SK-N-SH (cell line): Measurements from ENCODE around the gene OPA1. TPM values are rescaled to one million over a fixed set of nuclear protein-coding genes. Genes with fewer than 3 reads are reported as not detected.
A peak's percentile ranks its signal among the peaks of the same experiment; 100 is the strongest.

Source experiments
- CTCF ChIA-PET: fragments of 300-600, 350-600 bp; formaldehyde crosslinking; extraction: SDS; loops from one replicate; lab custom pipeline; 2021; lab: Yijun Ruan, JAX
- POLR2A ChIA-PET: fragments of 350-600 bp; sonication (Branson Sonifier 250); formaldehyde crosslinking; extraction: SDS; loops from one replicate; lab custom pipeline; 2020; ENCODE audit warnings: antibody characterized with exemption, inconsistent platforms; lab: Yijun Ruan, JAX
- DNase-seq: peaks from one replicate; pipeline ENCODE4 v3.0.0; 2012
- H2AFZ ChIP-seq: fragments of 200-600 bp; sonication (generic); 2 replicates; pipeline ENCODE4 v1.8.1; 2016; ENCODE audit warnings: antibody characterized with exemption, mild to moderate bottlenecking, low read depth
- H3F3A ChIP-seq: fragments of 200-600 bp; sonication (generic); replicated peaks from 2 replicates; pipeline ENCODE3; 2016; ENCODE audit warnings: antibody characterized with exemption, mild to moderate bottlenecking; ENCODE audit not compliant: insufficient read depth
- H3K27ac ChIP-seq, 2 experiments: fragments of 200-500 bp in 1 of 2; fragments of 200-600 bp in 1 of 2; sonication (Bioruptor generic) in 1 of 2; sonication (generic), shearing (Covaris generic) in 1 of 2; 2 replicates each; pipeline versions ENCODE4 v1.5.1 to v1.6.1; 2014 to 2016; ENCODE audit warnings: low read depth in 2 of 2, inconsistent platforms in 1 of 2, low read length in 1 of 2, mild to moderate bottlenecking in 1 of 2, mixed read lengths in 1 of 2
- H3K27me3 ChIP-seq: fragments of 200-600 bp; sonication (generic), shearing (Covaris generic); 2 replicates; pipeline ENCODE4 v1.6.1; 2016; ENCODE audit warnings: mixed run types; ENCODE audit not compliant: insufficient read depth
- H3K36me3 ChIP-seq, 2 experiments: fragments of 200-500 bp in 1 of 2; fragments of 200-600 bp in 1 of 2; sonication (Bioruptor generic) in 1 of 2; sonication (generic) in 1 of 2; replicated peaks in 1 of 2; 2 replicates each; pipeline versions ENCODE3 to v1.5.1; 2014 to 2016; ENCODE audit warnings: low read length in 1 of 2, mild to moderate bottlenecking in 1 of 2; ENCODE audit not compliant: insufficient read depth in 2 of 2, control insufficient read depth in 1 of 2
- H3K4me1 ChIP-seq, 2 experiments: fragments of 200-500 bp in 1 of 2; fragments of 200-600 bp in 1 of 2; sonication (Bioruptor generic) in 1 of 2; sonication (generic), shearing (Covaris generic) in 1 of 2; 2 replicates each; pipeline versions ENCODE4 v1.5.1 to v1.6.1; 2014 to 2016; ENCODE audit warnings: low read depth in 1 of 2, low read length in 1 of 2, mixed run types in 1 of 2; ENCODE audit not compliant: insufficient read depth in 2 of 2, control insufficient read depth in 1 of 2
- H3K4me2 ChIP-seq: fragments of 200-600 bp; sonication (generic), shearing (Covaris generic); 2 replicates; pipeline ENCODE4 v1.6.1; 2017; ENCODE audit warnings: mixed run types
- H3K4me3 ChIP-seq, 2 experiments: fragments of 200-500 bp in 1 of 2; fragments of 200-600 bp in 1 of 2; sonication (Bioruptor generic) in 1 of 2; sonication (generic), shearing (Covaris generic) in 1 of 2; 2 replicates each; pipeline versions ENCODE4 v1.5.1 to v1.8.1; 2014 to 2016; ENCODE audit warnings: low read depth in 2 of 2, inconsistent platforms in 1 of 2, low read length in 1 of 2, mild to moderate bottlenecking in 1 of 2, mixed read lengths in 1 of 2, moderate library complexity in 1 of 2
- H3K79me2 ChIP-seq: fragments of 200-600 bp; sonication (generic); 2 replicates; pipeline ENCODE4 v1.8.1; 2017; ENCODE audit warnings: mild to moderate bottlenecking; ENCODE audit not compliant: insufficient read depth
- H3K9ac ChIP-seq: fragments of 200-600 bp; sonication (generic); 2 replicates; pipeline ENCODE4 v1.6.1; 2017; ENCODE audit warnings: mixed run types
- H3K9me2 ChIP-seq: fragments of 200-600 bp; sonication (generic); 2 replicates; pipeline ENCODE4 v1.6.1; 2017; ENCODE audit warnings: mixed run types
- H3K9me3 ChIP-seq: fragments of 200-600 bp; sonication (generic); 2 replicates; pipeline ENCODE4 v1.6.1; 2017; ENCODE audit warnings: mixed run types, mild to moderate bottlenecking, moderate library complexity
- H4K20me1 ChIP-seq: fragments of 200-600 bp; sonication (generic); 2 replicates; pipeline ENCODE4 v1.6.1; 2017; ENCODE audit warnings: mild to moderate bottlenecking, mixed run types; ENCODE audit not compliant: insufficient read depth
- CTCF ChIP-seq: fragments of 200-600 bp; sonication (generic); IDR thresholded peaks from 2 replicates; pipeline ENCODE4 v1.6.1; 2017; ENCODE audit warnings: antibody characterized with exemption, mild to moderate bottlenecking, moderate library complexity
- EP300 ChIP-seq, 2 experiments: IDR thresholded peaks; 2 replicates each; pipeline versions ENCODE4 v1.4.0 to v1.6.1; 2012; ENCODE audit warnings: borderline replicate concordance in 1 of 2, low read depth in 1 of 2, low read length in 1 of 2
- EZH2phosphoT487 ChIP-seq: fragments of 200-600 bp; sonication (generic); IDR thresholded peaks from 2 replicates; pipeline ENCODE4 v1.6.1; 2017; ENCODE audit warnings: low read depth, mixed run types, mild to moderate bottlenecking, antibody characterized with exemption, moderate library complexity, borderline replicate concordance
- FOXM1 ChIP-seq: IDR thresholded peaks from 2 replicates; pipeline ENCODE4 v1.4.0; 2012; ENCODE audit warnings: low read depth, mild to moderate bottlenecking
- IRF3 ChIP-seq: fragments of 150-350 bp; IDR thresholded peaks from 2 replicates; pipeline ENCODE4 v1.6.1; 2016; ENCODE audit warnings: mild to moderate bottlenecking, low read depth, low read length
- MAX ChIP-seq: IDR thresholded peaks from 2 replicates; pipeline ENCODE4 v1.4.0; 2012; ENCODE audit warnings: low read depth
- MXI1 ChIP-seq: IDR thresholded peaks from 2 replicates; pipeline ENCODE4 v1.6.1; 2012; ENCODE audit warnings: mild to moderate bottlenecking, low read depth, low read length, improper control_type of control experiment
- NFIC ChIP-seq: IDR thresholded peaks from 2 replicates; pipeline ENCODE4 v1.4.0; 2012; ENCODE audit warnings: borderline replicate concordance
- RCOR1 ChIP-seq: fragments of 150-350 bp; IDR thresholded peaks from 2 replicates; pipeline ENCODE4 v1.6.1; 2017; ENCODE audit warnings: antibody characterized with exemption, low read length
- RFX5 ChIP-seq: IDR thresholded peaks from 2 replicates; pipeline ENCODE4 v1.6.1; 2012; ENCODE audit warnings: mild to moderate bottlenecking, improper control_type of control experiment, low read length
- RXRA ChIP-seq: IDR thresholded peaks from 2 replicates; pipeline ENCODE4 v1.4.0; 2012; ENCODE audit warnings: low read depth, mild to moderate bottlenecking, borderline replicate concordance
- SIN3A ChIP-seq: IDR thresholded peaks from 2 replicates; pipeline ENCODE4 v1.6.1; 2012; ENCODE audit warnings: low read depth, mild to moderate bottlenecking, low read length, moderate library complexity, borderline replicate concordance
- TCF12 ChIP-seq: IDR thresholded peaks from 2 replicates; pipeline ENCODE4 v1.4.0; 2012
- USF2 ChIP-seq: fragments of 150-350 bp; IDR thresholded peaks from 2 replicates; pipeline ENCODE4 v1.6.1; 2017; ENCODE audit warnings: antibody characterized with exemption, low read length, low read depth, borderline replicate concordance
- YY1 ChIP-seq: IDR thresholded peaks from 2 replicates; pipeline ENCODE4 v1.4.0; 2012; ENCODE audit warnings: low read depth, mild to moderate bottlenecking
- WGBS: methylation state at CpG from one replicate; pipeline ENCODE4 v1.1.6; 2017; ENCODE audit warnings: low lambda C conversion rate; 5-methylcytosine and 5-hydroxymethylcytosine counted together
- polyA plus RNA-seq, 3 experiments: library from polyadenylated mRNA; depleted of rRNA; stranded (reverse); fragments of >200 nt; gene quantifications; 2 replicates each; pipeline ENCODE4 v1.2.3, GENCODE V29; 2012

Gene OPA1
- polyA plus RNA-seq, 1 of the 3 experiments (the other 2 are of a cell fraction), result 11.4 TPM

- TF ChIP-seq EP300 (IDR thresholded peaks at IDR 0.05; ENCODE audit: borderline replicate concordance in 1 of 2, low read depth in 1 of 2, low read length in 1 of 2), result peak in 1 of 2 experiments; percentile 18; a peak in 2 of 4 replicates
- peak; percentile 32 for TF ChIP-seq CTCF
- no peak for TF ChIP-seq EZH2phosphoT487
- no peak; the same call in 1 of the 2 replicates for TF ChIP-seq NFIC
- TF ChIP-seq IRF3, result peak; percentile 49; the same call in 1 of the 2 replicates
- no peak for TF ChIP-seq RFX5
- peak; percentile 85 for TF ChIP-seq YY1
- no peak for TF ChIP-seq TCF12
- TF ChIP-seq RXRA, result no peak
- peak; percentile 90; the same call in 1 of the 2 replicates for TF ChIP-seq SIN3A
- peak; percentile 92 for TF ChIP-seq MAX
- TF ChIP-seq USF2, result no peak
These were observed at the start of gene OPA1 (continued) for GRCh38 chr3:193592841-193593667.

- Histone ChIP-seq H3K9me2 (no peaks in the 10 kb centered on the region), H3K4me3 (no peak overlapping the region), H3K9me3 (no peaks in the 10 kb centered on the region), H3F3A (no peaks in the 10 kb centered on the region), H3K27ac (no peak overlapping the region), H3K9ac (no peak overlapping the region), H3K79me2 (no peaks in the 10 kb centered on the region), H3K36me3 (no peaks in the 10 kb centered on the region), H2AFZ (no peak overlapping the region), H3K4me2 (no peak overlapping the region), H3K27me3 (no peaks in the 10 kb centered on the region; the same call in 1 of the 2 replicates), H3K4me1 (no peaks in the 10 kb centered on the region), H4K20me1 (no peaks in the 10 kb centered on the region)
- TF ChIP-seq FOXM1 (no peak), MAX (no peak), RCOR1 (no peak), MXI1 (no peak)
- 0% methylated on average over 1 of the region's 1 CpG for WGBS
- POLR2A ChIA-PET, result no interaction called here
- DNase-seq, result no peak
- CTCF ChIA-PET, result interaction anchor here (1.3 to 1.4 kb wide), 2 partner anchors 28 to 84 kb away, joined by 3 to 4 read pairs; no protein-coding TSS in a partner anchor
These were observed 48.7 kb upstream of the OPA1 start for GRCh38 chr3:193544289-193544688.
